LNCaP clone FGC (cell line): Measurements from ENCODE around the gene CADM2.
A peak's percentile ranks its signal among the peaks of the same experiment; 100 is the strongest.

Experiments
- DNase-seq: peaks from one replicate; pipeline ENCODE4 v3.0.0-alpha.2; 2011; ENCODE audit warnings: low read depth
- H3K4me3 ChIP-seq: 2 replicates; pipeline ENCODE4 v1.5.1; 2011; ENCODE audit warnings: mild to moderate bottlenecking, low read depth, low read length, control low read depth
- TF ChIP-seq, protein P1 (sequence below): IDR thresholded peaks from 2 replicates; pipeline ENCODE4 v1.5.1; 2012; ENCODE audit warnings: mild to moderate bottlenecking; ENCODE audit not compliant: control insufficient read depth, insufficient read depth; ENCODE audit errors: extremely low read depth

CADM2 gene

DNA sequence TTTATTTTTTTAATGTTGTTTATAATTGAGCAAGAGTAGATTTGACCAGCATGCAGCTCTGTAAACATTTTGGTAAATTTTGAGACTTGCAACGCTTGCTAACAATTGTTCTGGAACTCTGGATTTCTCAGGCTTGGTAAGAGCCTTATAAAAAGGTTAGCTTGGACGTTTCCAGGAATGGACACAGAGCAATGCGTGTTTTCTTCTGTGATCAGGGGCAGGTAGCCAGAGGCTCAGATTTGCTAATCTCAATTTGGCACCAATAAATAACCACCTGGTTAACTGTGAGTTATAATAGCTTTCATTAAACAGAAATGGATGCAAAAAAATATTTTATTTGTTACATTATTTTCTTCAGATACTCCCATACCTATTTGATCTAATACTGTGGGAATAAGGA lies 39.8 kb downstream of the CADM2 start:
- H3K4me3 ChIP-seq: no peak overlapping the region
- no peak for DNase-seq
- TF ChIP-seq, protein P1, sequence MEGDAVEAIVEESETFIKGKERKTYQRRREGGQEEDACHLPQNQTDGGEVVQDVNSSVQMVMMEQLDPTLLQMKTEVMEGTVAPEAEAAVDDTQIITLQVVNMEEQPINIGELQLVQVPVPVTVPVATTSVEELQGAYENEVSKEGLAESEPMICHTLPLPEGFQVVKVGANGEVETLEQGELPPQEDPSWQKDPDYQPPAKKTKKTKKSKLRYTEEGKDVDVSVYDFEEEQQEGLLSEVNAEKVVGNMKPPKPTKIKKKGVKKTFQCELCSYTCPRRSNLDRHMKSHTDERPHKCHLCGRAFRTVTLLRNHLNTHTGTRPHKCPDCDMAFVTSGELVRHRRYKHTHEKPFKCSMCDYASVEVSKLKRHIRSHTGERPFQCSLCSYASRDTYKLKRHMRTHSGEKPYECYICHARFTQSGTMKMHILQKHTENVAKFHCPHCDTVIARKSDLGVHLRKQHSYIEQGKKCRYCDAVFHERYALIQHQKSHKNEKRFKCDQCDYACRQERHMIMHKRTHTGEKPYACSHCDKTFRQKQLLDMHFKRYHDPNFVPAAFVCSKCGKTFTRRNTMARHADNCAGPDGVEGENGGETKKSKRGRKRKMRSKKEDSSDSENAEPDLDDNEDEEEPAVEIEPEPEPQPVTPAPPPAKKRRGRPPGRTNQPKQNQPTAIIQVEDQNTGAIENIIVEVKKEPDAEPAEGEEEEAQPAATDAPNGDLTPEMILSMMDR: no peak

DNA sequence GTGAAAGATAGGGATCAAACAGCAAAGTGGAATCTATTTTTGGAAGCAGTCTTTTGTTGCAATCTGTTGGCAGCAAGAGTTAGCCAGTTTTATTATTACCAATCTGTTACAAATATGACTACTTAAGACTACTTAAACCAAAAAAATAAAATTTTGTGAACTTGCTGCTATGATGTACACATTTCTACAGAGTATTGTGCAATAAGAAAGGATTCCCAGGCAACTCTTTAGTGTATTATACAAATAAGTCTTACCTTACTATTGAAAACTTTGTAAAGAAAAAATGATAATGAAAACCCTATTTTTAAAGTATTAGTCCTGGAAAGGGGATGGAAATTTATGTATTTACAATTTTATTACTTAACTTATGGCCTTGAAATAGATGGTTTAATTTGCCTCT lies 44.7 kb downstream of the CADM2 start:
- DNase-seq: no peak
- H3K4me3 ChIP-seq: no peak overlapping the region
- TF ChIP-seq, protein P1: no peak

DNA sequence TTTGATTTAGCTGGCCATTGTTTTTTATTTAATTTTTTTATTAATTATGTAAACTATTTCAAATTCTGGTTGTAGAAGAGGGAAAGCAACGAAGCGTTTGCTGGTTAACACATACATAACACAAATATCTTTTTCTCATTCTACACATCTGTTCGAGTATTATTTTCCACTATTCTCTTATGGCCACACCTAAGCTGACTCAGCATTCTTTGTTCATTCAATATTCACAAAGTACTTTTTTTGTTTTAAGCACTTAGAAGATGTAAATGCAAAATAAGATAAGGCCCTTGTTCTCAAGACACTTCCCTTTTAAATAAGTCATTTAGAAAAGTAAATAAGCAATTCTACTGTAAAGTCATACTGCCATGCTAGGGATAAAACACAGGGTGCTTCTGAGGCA lies 45.4 kb downstream of the CADM2 start:
- H3K4me3 ChIP-seq: no peak overlapping the region
- no peak for DNase-seq
- TF ChIP-seq, protein P1: no peak

DNA sequence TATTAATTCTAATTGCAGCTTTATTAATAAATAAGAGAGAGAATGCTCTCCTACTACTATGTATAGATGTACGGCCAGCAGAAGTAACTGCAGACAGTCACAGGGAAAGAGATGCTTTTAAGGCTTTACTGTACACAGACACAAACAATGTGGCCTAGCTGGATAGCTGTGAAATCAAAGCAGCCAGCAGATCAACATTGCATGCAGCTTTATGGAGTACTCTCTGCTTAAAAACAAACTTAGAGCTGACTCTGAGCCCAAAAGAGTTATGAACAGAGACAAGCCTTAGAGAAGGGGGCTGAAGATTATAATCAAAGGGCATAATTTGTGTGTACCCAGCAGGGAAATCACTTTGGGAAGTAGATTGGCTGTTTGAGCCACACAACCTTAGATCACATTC lies 47.2 kb downstream of the CADM2 start:
- H3K4me3 ChIP-seq: no peak overlapping the region
- TF ChIP-seq, protein P1: no peak
- peak; percentile 54 for DNase-seq

DNA sequence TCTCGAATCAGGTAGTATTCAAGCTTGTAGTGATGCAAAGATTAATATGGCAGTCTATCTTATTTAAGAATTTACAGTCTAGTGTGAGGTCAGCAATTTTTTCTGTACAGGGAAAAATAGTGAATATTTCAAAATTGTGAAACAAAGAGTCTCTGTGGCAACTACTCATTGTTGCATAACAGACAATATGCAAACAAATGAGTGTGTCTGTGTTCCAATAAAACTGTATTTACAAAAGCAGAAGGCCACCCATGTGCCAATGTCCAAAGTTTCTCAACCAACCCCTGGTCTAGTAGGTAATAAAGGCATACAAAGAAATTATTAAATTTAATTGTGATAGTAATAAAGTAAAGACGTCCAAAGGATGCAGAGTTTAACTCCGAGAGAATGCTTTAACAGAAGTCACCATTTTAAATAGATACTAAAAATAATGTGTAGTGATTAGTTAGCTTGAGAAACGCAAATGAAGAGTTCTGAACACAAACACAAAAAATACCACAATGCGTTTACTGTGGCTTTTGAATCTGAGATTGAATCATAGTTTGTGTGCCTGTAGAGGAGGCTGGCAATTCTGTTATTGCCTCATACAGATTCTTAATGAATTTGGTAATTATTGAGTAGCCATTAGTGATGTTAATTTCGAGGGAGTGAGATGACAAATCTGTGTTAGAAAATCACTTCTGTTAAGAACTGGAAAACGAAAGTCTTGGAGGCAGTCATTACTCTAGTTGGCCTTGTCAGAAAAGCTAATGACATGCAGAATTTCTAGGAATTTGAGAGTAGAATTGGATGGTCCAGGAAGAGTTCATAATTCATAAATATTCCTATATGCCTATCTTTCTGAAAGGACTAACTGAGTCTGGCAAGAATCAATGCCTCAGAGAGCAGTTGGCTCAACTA lies 48.7 kb downstream of the CADM2 start:
- peak; percentile 91 for DNase-seq
- TF ChIP-seq, protein P1: no peak

DNA sequence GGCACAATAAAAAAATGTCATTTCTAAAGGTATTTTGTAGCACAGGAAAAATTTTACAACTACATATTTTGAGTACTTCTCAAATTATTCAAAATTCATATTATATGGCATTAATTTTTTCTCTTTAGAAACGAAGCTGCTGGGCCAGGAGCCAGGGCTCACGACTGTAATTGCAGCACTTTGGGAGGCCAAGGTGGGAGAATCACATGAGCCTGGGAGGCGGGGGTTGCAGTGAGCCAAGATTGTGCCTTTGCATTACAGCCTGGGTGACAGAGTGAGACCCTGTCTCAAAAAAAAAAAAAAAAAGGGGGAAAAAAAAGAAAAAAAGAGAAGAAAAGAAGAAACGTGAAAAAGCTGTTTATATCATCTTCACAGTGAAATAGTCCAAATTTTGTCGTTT lies 62.0 kb downstream of the CADM2 start:
- TF ChIP-seq, protein P1: no peak
- no peak for DNase-seq
- no peak overlapping the region for H3K4me3 ChIP-seq

More for the DNA sequence above, 48.7 kb downstream of the CADM2 start:
- H3K4me3 ChIP-seq: no peak overlapping the region

DNA sequence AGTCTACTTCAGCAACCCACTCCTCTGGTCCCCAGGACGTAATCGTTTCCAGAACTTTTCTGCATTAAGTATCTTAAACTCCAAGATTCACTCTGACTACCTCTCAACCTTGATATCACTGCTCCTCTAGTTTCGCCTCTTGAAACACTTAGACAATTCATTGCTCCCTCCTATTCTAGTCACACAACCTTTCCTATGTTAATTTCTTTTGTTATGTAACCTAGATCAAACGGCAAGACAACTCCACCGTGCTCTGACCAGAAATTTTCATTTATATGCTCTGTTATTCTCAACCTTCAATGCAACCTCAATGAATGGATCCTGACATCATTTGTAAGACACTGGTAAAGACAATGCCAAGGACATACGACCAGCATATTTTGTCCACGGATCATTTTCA lies 71.3 kb downstream of the CADM2 start:
- no peak overlapping the region for H3K4me3 ChIP-seq
- TF ChIP-seq, protein P1: no peak
- no peak for DNase-seq
